Left lung (tissue), 14 donors: ENCODE measurements around the gene NFKB1. TPM values are rescaled to one million over a fixed set of nuclear protein-coding genes. Genes with fewer than 3 reads are reported as not detected.
A peak's percentile ranks its signal among the peaks of the same experiment; 100 is the strongest.

Experiments used
- ATAC-seq: fragments of 200-7000 bp; cut with Tn5 transposase; one replicate; pipeline ENCODE4 v1.9.1; 2020; ENCODE audit warnings: moderate library complexity
- DNase-seq, 4 donors: peaks; one replicate each; pipeline ENCODE4 v3.0.0-alpha.2; 2013 to 2020
- H3K27ac ChIP-seq, 2 donors: fragments of 200-600 bp; sonication (generic) in 1 of 2; one replicate each; pipeline versions ENCODE4 v1.5.0 to v1.8.0; 2020 to 2021
- H3K27me3 ChIP-seq, 2 donors: fragments of 200-600 bp; sonication (generic) in 1 of 2; one replicate each; pipeline versions ENCODE4 v1.5.0 to v1.8.0; 2020 to 2021
- H3K36me3 ChIP-seq, 2 donors: fragments of 200-600 bp; sonication (generic) in 1 of 2; one replicate each; pipeline versions ENCODE4 v1.5.0 to v1.8.0; 2020 to 2021
- H3K4me1 ChIP-seq, 2 donors: fragments of 200-600 bp; one replicate each; pipeline ENCODE4 v1.8.0; 2021
- H3K4me3 ChIP-seq, 2 donors: fragments of 200-600 bp; sonication (generic) in 1 of 2; one replicate each; pipeline versions ENCODE4 v1.5.0 to v1.8.0; 2020 to 2021; ENCODE audit warnings: mild to moderate bottlenecking in 1 of 2
- H3K9me3 ChIP-seq, 2 donors: fragments of 200-600 bp; sonication (generic) in 1 of 2; one replicate each; pipeline versions ENCODE4 v1.5.0 to v1.8.0; 2020 to 2021
- intact Hi-C, 2 donors: fragments of 100-400 bp; cut with DNase I; formaldehyde crosslinking; loops; one replicate each; pipeline versions ENCODE4 v1.11.2 to v1.14.2; 2022
- long read RNA-seq, 12 donors: library from polyadenylated mRNA in 2 of 12; unstranded in 2 of 12; transcript quantifications; one replicate each; pipeline ENCODE4 v2.0.0 and lab custom pipeline, GENCODE V29; 2019 to 2026
- polyA plus RNA-seq, 6 donors: library from polyadenylated mRNA; unstranded; fragments of 120-200 nt; gene quantifications; one replicate each; pipeline ENCODE4 v1.2.1, GENCODE V29; 2013; ENCODE audit not compliant: insufficient read length in 6 of 6
- total RNA-seq, 2 donors: library from RNA; stranded (reverse); fragmentation: NEBNext Ultra II Directional; extraction: Animal tissue kit (Norgen Biotek cat#: 25700); gene quantifications; one replicate each; pipeline ENCODE4 v1.2.1, GENCODE V29; 2021
- TF ChIP-seq, protein P1 (sequence below), 2 donors: fragments of 200-600 bp; sonication (generic) in 1 of 2; IDR thresholded peaks; one replicate each; pipeline versions ENCODE4 v1.5.0 to v1.8.0; 2021; ENCODE audit warnings: antibody characterized with exemption in 2 of 2
- donor health status: DM: no; HTN: yes; CAD: no.
- donor health status: DM: no; HTN: no; CAD: no.

The NFKB1 gene
- total RNA-seq = 10 to 100 TPM; 39.8 to 57.6 TPM
- polyA plus RNA-seq = 10 to 100 TPM; 34.0 to 40.1 (median 39.0) TPM
- long read RNA-seq, donor 1, full-length matches to known transcripts = 4 of 44 reads
- long read RNA-seq, donor 1, partial matches to known transcripts = 40 of 44 reads
- long read RNA-seq, donor 1, other reads (novel, unspliced or antisense) = 0 of 44 reads
- long read RNA-seq, donor 2, full-length matches to known transcripts = 3 of 3 reads
- long read RNA-seq, donor 2, partial matches to known transcripts = 0 of 3 reads
- long read RNA-seq, donor 2, other reads (novel, unspliced or antisense) = 0 of 3 reads
- long read RNA-seq, donor 3, full-length matches to known transcripts = 6 of 13 reads
- long read RNA-seq, donor 3, partial matches to known transcripts = 7 of 13 reads
- long read RNA-seq, donor 3, other reads (novel, unspliced or antisense) = 0 of 13 reads
- long read RNA-seq, donor 4, partial matches to known transcripts = 2 of 3 reads
- long read RNA-seq, donor 4, other reads (novel, unspliced or antisense) = 1 of 3 reads
- long read RNA-seq, donor 5, full-length matches to known transcripts = 1 of 23 reads
- long read RNA-seq, donor 5, partial matches to known transcripts = 22 of 23 reads
- long read RNA-seq, donor 5, other reads (novel, unspliced or antisense) = 0 of 23 reads
- long read RNA-seq, donor 6, full-length matches to known transcripts = 4 of 17 reads
- long read RNA-seq, donor 6, partial matches to known transcripts = 13 of 17 reads
- long read RNA-seq, donor 6, other reads (novel, unspliced or antisense) = 0 of 17 reads
- long read RNA-seq, donor 7, full-length matches to known transcripts = 3 of 11 reads
- long read RNA-seq, donor 7, partial matches to known transcripts = 8 of 11 reads
- long read RNA-seq, donor 7, other reads (novel, unspliced or antisense) = 0 of 11 reads
- long read RNA-seq, donor 8, full-length matches to known transcripts = 7 of 28 reads
- long read RNA-seq, donor 8, partial matches to known transcripts = 21 of 28 reads
- long read RNA-seq, donor 8, other reads (novel, unspliced or antisense) = 0 of 28 reads
- long read RNA-seq, donor 9 = 0 reads
- long read RNA-seq, donor 10, full-length matches to known transcripts = 2 of 9 reads
- long read RNA-seq, donor 10, partial matches to known transcripts = 6 of 9 reads
- long read RNA-seq, donor 10, other reads (novel, unspliced or antisense) = 1 of 9 reads
- long read RNA-seq, donor 11, full-length matches to known transcripts = 1 of 1 reads
- long read RNA-seq, donor 11, partial matches to known transcripts = 0 of 1 reads
- long read RNA-seq, donor 11, other reads (novel, unspliced or antisense) = 0 of 1 reads
- long read RNA-seq, donor 12, full-length matches to known transcripts = 3 of 31 reads
- long read RNA-seq, donor 12, partial matches to known transcripts = 28 of 31 reads
- long read RNA-seq, donor 12, other reads (novel, unspliced or antisense) = 0 of 31 reads

GRCh38 chr4:102500696-102501446 is at the start of gene NFKB1:
TSS of gene NFKB1 (plus strand) at chr4:102501359. CDS start at chr4:102525519, 24,160 bp downstream.
- intact Hi-C loops = no loop called here
- Histone ChIP-seq H3K9me3 (no peaks in the 10 kb centered on the region), H3K4me1 (peaks cover 15 to 40% of the 10 kb centered on the region in 2 donors), H3K4me3 (peak within 1 kb of the TSS; percentile 70 to 83), H3K27me3 (no peaks in the 10 kb centered on the region), H3K36me3 (no peaks in the 10 kb centered on the region), H3K27ac (peak within 1 kb of the TSS; percentile 98 to 99)
- TF ChIP-seq, protein P1, sequence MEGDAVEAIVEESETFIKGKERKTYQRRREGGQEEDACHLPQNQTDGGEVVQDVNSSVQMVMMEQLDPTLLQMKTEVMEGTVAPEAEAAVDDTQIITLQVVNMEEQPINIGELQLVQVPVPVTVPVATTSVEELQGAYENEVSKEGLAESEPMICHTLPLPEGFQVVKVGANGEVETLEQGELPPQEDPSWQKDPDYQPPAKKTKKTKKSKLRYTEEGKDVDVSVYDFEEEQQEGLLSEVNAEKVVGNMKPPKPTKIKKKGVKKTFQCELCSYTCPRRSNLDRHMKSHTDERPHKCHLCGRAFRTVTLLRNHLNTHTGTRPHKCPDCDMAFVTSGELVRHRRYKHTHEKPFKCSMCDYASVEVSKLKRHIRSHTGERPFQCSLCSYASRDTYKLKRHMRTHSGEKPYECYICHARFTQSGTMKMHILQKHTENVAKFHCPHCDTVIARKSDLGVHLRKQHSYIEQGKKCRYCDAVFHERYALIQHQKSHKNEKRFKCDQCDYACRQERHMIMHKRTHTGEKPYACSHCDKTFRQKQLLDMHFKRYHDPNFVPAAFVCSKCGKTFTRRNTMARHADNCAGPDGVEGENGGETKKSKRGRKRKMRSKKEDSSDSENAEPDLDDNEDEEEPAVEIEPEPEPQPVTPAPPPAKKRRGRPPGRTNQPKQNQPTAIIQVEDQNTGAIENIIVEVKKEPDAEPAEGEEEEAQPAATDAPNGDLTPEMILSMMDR (IDR thresholded peaks at IDR 0.05) = no peak
- peak; percentile 79 to 94 (median 82) for DNase-seq
- ATAC-seq = peak; percentile 32

DNA sequence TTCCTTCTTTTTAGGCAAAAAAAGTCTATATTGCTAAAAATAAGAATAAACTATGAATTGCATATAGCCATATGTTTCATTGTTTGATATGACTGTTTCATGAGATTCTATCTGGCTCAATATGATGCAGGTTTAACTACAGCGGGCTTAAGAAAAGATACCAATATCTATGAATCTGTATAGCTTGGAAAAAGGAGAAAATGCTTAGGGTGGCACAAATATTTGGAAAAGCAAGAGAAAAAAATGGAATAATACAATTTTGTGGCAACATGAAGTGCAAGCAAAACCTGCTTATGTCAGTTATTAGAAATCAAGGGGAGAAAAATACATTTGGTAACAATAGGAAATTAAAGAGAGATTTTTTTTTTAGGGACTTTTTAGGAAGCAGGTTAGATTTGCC is 48.3 kb upstream of the NFKB1 start:
- Histone ChIP-seq H3K9me3 (no peaks in the 10 kb centered on the region), H3K4me3 (no peak overlapping the region), H3K4me1 (no peaks in the 10 kb centered on the region), H3K36me3 (no peaks in the 10 kb centered on the region), H3K27me3 (no peaks in the 10 kb centered on the region), H3K27ac (no peak overlapping the region)
- intact Hi-C loops = no loop called here
- TF ChIP-seq, protein P1 (IDR thresholded peaks at IDR 0.05) = no peak
- ATAC-seq = no peak
- DNase-seq = no peak

GRCh38 chr4:102453827-102454226 is 47.3 kb upstream of the NFKB1 start:
- Histone ChIP-seq H3K36me3 (no peaks in the 10 kb centered on the region), H3K4me1 (no peaks in the 10 kb centered on the region), H3K27me3 (no peaks in the 10 kb centered on the region), H3K9me3 (no peaks in the 10 kb centered on the region), H3K27ac (no peak overlapping the region), H3K4me3 (no peak overlapping the region)
- ATAC-seq (no peak), DNase-seq (no peak)
- TF ChIP-seq, protein P1 (IDR thresholded peaks at IDR 0.05) = no peak
- intact Hi-C loops = no loop called here

- ATAC-seq (no peak), DNase-seq (no peak)
- H3K9me3 ChIP-seq = no peaks in the 10 kb centered on the region
- H3K27me3 ChIP-seq = no peaks in the 10 kb centered on the region
- H3K4me3 ChIP-seq = no peak overlapping the region
- TF ChIP-seq, protein P1 (IDR thresholded peaks at IDR 0.05) = no peak
- intact Hi-C loops = no loop called here
- no peaks in the 10 kb centered on the region for H3K4me1 ChIP-seq
- no peaks in the 10 kb centered on the region for H3K36me3 ChIP-seq
- H3K27ac ChIP-seq = no peak overlapping the region
Observed at GRCh38 chr4:102454268-102454667, 46.9 kb upstream of the NFKB1 start.
